NK-92 (cell line): ENCODE measurements around the gene CAGE1.

ENCODE experiments used
- DNase-seq: peaks from one replicate; lab custom pipeline; 2025; ENCODE audit not compliant: unreplicated experiment; lab: John Stamatoyannopoulos, UW

Gene CAGE1

DNA sequence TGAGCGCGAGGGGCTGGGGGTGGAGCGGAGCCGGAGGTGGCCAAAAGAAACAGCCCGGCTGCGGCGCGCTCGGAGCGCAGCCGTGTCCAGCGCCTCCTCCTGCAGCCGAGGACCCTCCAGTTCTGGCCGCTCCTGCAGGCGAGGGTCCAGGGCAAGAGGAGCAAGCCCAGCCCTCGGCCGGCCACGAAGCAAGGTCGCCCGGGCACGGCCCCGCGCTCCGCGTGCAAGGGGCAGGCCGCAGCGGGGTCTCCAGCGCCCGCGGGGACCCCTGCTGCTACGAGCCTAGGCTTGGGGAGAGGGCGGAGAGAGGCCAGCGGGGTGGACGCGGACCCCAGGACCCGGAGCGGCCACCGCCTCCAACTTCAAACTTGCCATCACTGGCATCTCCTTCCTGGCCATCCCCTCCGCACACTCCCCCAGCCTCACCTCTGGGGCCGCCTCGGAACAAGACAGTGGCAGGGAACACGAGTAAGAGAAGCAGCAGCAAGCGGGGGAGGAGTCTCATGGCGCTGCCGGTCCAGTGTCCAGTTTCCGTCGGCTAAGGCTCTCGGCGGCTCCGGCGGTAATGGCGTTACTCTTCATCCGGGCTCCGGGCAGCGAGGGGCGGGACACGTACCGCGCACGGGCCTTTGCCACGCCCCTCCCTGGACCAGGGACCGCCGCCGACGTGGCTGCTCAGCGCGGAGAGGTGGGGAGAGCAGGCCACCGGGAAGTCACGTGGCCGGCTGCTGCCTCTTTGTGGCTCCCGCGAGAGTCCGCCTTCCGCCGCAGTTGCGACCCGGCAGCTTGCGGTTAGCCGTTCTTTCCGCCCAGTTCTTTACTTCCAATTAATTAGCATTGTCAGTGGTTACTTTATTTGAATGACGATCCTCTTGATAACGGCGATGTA lies 76.7 kb downstream of the CAGE1 start, which contains the start of gene SSR1:
TSS of gene SSR1 (minus strand) at position 584 of the 889 bp plus-strand sequence. CDS start at position 505, 79 bp downstream.
- DNase-seq = peak; percentile 35

DNA sequence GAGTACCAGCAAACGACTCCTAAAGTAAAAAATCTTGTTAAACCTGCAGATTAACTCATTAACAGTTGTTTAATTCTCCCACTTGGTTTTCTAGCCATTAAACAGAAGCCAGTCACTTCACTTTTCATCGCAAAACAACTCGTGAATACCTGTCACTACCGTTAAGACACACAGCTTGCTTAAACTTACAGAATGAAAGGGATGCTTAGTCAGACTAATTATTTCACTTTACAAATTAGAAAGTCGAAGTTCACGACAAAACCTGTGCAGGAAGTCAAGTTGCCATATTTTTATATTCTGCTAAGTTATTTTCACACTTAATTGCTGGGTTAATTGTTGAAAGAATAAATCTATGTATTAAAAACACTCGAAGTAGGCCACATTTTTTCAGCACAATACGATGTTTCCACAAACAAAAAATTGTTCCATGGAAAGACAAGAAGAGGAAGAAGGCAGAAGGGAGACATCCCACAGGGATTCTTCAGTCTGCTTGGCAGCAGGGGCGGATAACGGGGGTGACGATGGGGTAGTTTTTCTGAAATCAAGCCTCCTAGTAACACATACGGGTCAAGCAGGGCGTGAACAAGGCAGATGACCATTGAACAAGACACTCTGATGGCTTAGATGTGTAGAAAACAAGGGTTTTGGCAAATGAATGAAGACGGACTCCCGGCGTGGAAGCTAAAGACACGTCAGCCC lies 77.5 kb downstream of the CAGE1 start:
- no peak for DNase-seq

DNA sequence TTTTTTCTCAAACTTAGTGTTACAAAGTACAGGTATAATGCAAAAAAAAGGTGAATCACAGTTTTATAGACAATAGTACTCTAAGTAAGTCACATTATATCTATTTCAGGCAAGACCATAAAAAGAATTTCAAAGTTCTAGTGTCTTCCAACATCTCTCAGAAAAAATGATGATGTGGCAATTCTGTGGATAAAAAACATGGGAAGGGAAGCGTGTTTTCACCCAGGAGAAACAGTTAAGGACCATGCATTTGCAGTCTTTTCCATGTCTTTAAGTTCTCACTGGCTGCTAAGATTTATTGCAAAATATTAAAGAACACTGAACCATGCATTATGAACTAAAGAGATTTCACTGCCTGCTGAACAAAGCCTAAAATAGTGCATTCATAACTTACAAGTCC lies 78.4 kb downstream of the CAGE1 start:
- no peak for DNase-seq

DNA sequence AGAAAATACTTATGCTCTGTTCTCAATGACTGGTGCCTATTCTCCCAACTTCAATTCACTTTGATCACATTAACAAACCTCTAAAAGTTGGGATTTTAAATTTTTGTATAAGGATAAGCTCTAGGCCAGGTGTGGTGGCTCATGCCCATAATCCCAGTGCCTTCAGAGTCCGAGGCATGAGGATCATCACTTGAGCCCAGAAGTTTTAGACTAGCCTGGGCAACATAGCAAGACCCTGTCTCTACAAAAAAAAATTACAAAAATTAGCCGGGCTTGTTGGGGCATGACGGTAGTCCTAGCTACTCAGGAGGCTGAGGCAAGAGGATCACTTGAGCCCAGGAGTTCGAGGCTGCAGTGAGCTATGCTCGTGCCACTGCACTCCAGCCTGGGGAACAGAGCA lies 80.5 kb downstream of the CAGE1 start:
- no peak for DNase-seq

DNA sequence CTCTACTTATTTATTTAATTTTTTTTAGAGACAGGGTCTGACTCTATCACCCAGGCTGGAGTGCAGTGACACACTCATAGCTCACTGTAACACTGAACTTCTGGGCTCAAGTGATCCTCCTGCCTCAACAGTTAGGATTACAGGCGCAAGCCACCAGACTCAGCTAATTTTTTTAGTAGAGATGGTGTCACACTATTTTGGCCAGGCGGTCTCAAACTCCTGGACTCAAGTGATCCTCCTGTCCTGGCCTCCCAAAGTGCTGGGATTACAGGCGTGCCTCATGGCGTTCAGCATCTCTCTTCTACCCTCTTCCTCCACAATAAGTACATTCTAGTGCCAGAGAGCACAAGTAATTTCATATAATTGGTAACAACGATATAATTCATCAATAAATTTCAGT lies 82.0 kb downstream of the CAGE1 start:
- no peak for DNase-seq

DNA sequence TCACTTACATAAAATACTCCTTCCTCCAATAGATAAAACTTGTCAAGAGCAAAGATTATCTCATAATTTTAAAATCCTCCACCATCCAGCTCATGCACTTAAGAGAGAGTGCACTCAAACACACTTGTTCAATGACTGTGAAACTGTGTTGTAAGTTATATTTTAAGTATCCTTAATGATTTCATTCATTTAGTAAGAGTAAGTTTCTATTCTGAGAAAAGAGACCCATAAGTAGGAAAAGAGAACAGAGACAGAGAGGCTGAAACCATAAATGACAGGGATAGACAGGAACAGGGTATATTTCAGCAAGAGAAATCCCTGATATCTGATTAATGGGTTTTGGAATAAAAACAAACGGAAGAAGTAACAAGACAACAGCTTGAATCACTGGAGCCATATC lies 84.7 kb downstream of the CAGE1 start:
- DNase-seq = no peak

DNA sequence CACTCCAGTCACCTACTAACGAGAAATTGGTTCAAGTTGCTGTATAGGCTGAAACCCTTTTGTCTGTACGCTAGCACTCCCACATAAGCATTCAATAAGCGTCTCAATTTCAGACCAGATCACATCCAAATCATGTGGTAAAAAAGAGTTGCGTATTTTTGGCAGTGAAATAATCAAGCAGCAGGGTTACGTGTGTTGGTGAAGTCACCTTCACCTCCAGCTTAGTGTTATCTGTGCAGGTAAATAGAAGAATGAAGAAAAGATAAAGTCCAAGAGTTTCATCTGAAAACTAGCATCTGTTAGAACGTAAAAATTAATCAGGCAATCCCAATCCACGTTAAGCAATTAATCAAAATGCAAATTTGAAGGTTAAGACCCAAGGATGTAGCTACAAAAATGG lies 87.8 kb downstream of the CAGE1 start:
- no peak for DNase-seq

DNA sequence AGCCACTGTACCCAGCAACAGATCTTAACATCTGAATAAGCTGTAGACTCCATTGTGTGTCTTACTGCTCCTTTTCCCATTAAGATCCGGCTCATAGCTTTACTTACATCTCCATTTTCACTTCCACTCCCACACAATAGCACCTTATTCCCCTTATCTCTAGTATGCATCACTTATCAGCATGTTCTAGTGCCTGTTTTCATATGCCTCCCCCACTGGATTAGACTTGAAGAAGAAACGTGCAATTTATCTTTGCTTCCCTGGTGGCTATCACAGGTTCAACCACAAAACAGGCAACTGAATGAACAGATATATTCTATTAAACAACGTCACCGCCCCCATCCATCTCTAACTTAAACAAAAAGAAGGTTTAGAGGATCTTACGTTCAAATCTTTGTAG lies 88.6 kb downstream of the CAGE1 start:
- DNase-seq = no peak

DNA sequence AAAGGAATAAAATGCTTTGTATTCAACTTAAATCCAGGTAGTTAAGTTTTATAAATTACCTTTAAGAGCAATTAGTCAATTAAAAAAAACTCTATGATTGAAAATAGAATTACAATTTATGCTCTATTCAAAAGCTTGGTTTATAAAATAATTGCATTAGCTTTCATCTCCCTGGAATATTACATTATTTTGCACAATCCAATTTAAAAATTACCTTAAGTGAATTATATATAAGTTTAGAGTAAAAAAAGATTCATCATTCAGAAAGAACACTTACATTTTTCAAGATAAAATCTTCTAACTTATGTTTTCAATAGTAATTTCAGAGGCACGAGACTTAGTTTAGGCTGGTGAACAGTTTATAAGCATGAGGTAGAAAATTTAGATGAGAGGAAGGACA lies 91.4 kb downstream of the CAGE1 start:
- no peak for DNase-seq

DNA sequence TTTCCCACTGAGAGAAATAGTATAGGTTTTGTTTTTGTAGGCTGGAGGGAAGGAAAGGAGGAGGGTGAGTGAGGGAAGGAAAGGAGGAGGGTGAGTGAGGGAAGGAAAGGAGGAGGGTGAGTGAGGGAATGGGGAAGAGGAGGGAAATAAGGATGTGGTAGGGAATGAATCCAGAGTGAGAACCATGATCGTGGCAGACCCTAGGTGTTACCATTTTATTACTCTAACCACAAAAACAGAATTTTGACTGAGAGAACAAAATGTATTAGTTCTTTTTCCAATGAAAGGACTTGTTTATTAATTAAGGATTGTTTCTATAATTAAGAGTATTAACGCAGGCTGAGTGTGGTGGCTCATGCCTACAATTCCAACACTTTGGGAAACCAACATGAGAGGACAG lies 92.9 kb downstream of the CAGE1 start:
- DNase-seq = no peak

DNA sequence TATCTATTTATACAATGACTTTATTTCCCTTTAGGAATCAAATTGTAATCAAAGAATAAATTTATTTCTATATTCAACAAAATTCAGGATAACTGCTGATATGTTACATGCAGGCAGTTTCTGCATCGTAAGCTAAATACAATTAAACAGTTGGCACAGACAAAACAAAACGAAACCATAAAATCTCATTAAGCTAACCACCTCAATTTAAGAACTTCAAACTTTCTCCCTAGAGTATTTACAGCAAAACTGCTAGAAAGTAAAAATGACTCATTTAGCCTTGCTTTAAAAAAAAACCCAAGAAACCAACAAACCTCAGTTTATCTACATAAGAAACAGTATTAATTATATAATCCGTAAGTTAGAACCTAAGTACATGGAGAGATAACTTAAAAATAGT lies 93.6 kb downstream of the CAGE1 start:
- DNase-seq = no peak

DNA sequence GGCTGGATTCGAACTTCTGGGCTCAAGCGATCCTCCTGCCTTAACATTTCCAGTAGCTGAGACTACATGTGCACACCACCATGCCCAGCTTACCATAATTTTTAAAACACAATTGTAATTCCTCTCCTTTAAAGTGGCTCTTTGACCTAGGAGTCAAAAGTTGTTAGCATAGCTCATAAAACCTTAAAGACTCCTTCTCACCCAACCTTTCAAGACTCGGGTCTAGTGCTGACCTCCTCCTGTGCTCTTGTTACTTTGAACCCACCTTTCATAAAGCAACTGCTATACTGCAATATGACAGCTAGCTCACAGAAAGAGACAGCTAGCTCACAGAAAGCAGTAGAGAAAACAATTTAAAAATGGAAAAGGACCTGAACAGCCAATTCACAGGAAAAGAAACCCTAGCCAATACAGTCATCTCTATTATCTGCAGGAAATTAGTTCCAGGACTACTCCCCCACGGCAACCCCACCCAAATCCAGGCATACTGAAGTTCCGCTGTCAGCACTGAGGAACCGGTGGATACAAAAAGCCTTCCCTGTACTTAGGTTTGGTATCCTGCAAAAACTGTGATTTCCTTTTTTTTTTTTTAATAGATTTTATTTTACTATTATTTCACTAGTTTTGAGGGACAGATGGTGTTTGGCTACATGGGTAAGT lies 96.8 kb downstream of the CAGE1 start:
- no peak for DNase-seq

DNA sequence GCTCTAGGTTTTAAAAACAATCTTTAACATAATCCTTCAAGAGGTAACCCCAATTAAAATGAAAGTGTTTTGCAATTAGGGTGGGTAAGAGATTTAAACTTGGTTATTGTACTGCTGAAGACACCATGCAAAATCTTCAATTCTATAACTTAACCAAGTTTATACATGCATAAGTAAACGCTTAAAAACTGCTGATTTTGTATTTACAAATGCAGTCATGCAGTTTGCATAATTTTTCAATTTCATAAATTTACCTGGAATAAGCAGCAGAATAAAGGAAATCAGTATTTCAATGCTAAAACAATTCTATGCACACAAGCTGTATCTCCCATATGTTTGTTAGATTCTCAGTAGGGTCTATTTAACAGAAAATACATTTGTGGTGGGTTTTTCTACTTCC lies 99.5 kb downstream of the CAGE1 start:
- DNase-seq = no peak

DNA sequence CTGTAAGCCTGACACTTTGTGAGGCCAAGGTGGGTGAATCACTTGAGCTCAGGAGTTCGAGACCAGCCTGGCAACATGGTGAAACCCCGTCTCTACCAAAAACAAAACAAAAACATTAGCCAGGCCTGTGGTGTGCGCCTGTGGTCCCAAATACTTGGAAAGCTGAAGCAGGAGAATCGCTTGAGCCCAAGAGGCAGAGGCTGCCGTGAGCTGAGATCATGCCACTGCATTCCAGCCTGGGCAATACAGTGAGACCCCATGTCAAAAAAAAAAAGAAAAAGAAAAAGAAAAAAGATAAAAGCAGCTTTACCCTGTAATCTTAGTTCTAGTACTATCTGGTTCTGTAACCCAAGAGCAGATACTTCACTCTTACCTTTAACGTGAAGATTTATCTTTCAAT lies 104.1 kb downstream of the CAGE1 start:
- DNase-seq = no peak

DNA sequence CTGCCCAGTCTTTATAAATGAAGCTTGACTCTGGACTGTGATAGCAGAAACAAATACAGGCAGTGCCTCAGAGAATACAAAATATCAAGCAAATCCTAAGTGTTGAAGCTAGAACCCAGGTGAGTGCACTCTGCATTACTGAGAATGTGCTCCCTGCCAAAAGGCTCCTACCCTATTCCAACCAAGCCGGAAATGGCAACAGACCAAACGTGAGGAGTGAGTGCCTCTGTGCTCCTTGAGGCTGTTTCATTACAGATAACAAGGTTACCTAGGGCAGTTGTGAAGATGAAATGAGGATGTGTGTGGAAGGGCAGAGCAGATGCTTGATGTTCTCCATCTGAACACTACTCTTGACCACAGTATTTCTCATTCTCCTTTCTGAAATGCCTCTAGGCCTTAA lies 105.9 kb downstream of the CAGE1 start:
- DNase-seq = no peak

DNA sequence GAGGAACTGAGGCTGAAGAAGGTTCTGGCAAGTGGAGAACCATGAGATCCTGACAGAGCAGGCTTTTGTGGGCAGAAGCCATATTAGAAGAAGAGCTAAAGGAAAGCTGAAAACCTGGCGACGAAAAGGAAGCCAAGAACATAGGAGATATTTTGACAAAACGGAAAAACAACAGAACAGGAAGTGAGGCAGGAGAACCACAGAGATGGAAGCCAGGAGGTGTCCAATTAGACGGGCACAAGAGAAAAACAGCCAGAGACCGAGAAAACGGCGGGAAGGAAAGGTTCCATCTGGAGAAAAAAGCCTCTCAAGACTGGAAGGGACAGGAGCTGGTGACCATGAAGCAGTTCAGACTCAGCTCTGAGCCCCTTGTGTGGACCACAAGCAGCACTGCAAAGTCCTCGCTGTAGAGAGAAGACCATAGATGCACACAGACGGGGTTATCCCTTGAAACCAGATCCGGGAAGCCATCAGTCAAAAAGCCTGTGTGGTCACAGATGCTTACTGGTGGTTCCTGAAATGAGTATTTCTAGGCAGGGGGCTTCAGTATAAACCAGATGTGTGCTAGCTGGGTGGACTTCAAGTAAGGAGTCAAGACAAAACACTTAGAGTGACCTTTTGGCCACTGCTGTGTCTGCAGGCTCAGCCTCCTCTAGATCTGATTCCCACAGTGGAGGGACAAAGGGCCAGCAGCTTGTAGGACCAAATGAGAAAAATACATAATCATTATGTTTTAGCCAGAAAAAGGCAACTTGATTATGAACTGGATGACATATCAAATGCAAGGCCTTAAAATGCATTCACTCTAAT lies 107.2 kb downstream of the CAGE1 start:
- DNase-seq = no peak
